NCI-H2227 treated with DMSO at 0.1 percent for 48 hours (cell line): Measurements from ENCODE around the gene SYNE3.

Experiments used
- DNase-seq: peaks from one replicate; lab custom pipeline; 2025; lab: John Stamatoyannopoulos, UW

Gene SYNE3

GRCh38 chr14:95489214-95490137, 27.0 kb downstream of the SYNE3 start:
- no peak for DNase-seq

- no peak for DNase-seq
Observed at GRCh38 chr14:95488376-95489213, 27.9 kb downstream of the SYNE3 start.

- no peak for DNase-seq
Observed at GRCh38 chr14:95487669-95488084, 28.8 kb downstream of the SYNE3 start.

- DNase-seq, result peak; percentile 29
Observed at GRCh38 chr14:95486875-95487668, 29.4 kb downstream of the SYNE3 start.

- no peak for DNase-seq
Observed at GRCh38 chr14:95485222-95485819, 31.1 kb downstream of the SYNE3 start.

GRCh38 chr14:95484296-95484695, 32.2 kb downstream of the SYNE3 start:
- no peak for DNase-seq

- no peak for DNase-seq
Observed at GRCh38 chr14:95483309-95484165, 32.9 kb downstream of the SYNE3 start.

GRCh38 chr14:95482627-95483308, 33.7 kb downstream of the SYNE3 start:
- no peak for DNase-seq

GRCh38 chr14:95481391-95482022, 34.9 kb downstream of the SYNE3 start:
- no peak for DNase-seq

GRCh38 chr14:95480887-95481226, 35.6 kb downstream of the SYNE3 start:
- DNase-seq, result no peak

- no peak for DNase-seq
Observed at GRCh38 chr14:95480109-95480886, 36.2 kb downstream of the SYNE3 start.

- DNase-seq, result no peak
Observed at GRCh38 chr14:95479494-95479893, 37.0 kb downstream of the SYNE3 start.

- DNase-seq, result no peak
Observed at GRCh38 chr14:95478818-95479217, 37.6 kb downstream of the SYNE3 start.

- no peak for DNase-seq
Observed at GRCh38 chr14:95478309-95478708, 38.1 kb downstream of the SYNE3 start.

GRCh38 chr14:95477411-95478269, 38.8 kb downstream of the SYNE3 start:
- no peak for DNase-seq

- DNase-seq, result no peak
Observed at GRCh38 chr14:95476747-95477146, 39.7 kb downstream of the SYNE3 start.

GRCh38 chr14:95475540-95476240, 40.8 kb downstream of the SYNE3 start:
- no peak for DNase-seq
